GM19463 (cell line): ENCODE data around the gene ELAVL2.

Experiments used
- ATAC-seq: cut with Tn5 transposase; IDR thresholded peaks from one replicate; pipeline ENCODE4 v1.9.1; 2021; ENCODE audit warnings: mild to moderate bottlenecking, moderate library complexity; ENCODE audit not compliant: unreplicated experiment

The ELAVL2 gene

DNA sequence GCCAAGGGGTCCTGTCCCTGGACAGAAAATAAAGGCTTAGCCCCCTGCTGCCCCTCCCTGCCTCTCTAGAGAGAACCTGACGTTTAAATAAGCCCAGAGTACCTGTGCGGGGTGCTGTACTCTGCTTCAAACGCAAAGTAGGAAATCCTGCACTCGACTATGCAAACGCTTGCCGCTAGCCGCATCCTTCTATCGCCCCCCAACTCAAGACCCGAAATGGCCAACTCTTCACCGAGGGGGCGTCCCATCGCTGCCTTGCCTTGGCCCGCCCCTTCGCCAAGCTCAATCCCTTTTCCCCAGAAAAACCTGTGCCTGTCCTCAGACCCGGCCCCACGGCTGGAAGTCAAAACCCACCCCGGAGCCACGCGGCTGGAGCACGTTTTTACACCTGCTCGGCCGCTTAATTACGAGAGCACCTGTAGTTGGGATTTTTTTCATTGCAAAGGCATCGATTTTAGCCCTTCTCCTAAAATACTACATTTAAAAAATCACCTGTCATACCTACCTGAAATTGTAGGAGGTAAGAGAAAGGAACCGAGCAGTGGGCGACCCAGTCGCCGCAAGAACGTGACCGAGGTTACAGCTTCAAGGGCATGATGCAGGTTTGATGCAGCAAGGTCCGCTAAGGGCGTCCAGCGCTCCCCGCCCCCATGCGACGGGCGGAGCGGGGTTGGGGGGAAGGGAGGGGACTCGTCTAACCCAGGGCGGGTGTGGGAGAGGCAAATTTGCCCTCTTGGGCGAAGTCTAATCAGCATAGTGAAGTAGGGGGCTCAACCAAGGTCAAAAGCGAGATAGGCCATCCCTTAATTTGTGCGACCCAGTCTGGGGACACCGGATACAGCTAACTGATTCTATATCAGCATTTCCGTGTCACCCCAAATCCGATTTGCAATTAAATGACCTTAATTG lies 3.5 kb downstream of the ELAVL2 start:
- ATAC-seq: no peak

DNA sequence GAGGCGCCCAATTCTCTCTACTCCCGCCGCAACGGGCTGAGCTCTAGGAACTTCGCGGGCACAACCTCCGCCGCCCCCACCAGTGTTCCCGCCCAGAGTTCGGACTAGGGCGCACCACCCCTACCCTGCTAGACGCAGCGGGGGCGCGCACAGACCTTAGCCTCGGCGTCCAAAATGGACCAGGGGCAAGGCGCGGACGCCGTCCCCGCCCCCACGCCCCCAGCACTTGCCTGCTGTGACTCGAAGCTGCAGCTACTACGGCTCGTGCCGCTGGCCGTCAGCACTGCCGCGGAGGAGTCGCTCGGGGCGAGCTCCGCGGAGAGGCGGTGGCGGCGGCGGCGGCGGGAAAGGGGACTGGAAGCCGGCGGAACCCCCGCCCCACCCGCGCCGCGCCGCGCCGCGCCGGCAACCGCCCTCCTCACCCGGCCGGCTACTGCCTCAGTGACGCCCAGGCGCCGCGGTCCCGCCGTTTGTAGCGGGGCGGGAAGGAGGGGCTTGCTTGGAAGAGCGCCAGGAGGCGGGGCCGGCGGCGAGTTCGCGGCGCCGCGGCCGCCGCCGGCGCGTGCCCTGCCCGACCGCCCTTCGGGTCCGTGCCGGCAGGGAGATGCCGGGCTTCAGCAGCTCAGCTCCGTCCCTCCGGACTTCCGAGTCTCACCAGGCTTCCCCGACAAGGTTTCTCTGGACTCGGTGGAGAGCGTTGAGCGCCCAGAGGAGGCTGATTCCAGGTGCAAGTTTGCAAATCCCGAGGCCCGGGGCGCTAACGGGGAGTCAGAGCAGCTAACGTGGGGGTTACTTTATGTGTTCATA lies 4.5 kb downstream of the ELAVL2 start:
- no peak for ATAC-seq

DNA sequence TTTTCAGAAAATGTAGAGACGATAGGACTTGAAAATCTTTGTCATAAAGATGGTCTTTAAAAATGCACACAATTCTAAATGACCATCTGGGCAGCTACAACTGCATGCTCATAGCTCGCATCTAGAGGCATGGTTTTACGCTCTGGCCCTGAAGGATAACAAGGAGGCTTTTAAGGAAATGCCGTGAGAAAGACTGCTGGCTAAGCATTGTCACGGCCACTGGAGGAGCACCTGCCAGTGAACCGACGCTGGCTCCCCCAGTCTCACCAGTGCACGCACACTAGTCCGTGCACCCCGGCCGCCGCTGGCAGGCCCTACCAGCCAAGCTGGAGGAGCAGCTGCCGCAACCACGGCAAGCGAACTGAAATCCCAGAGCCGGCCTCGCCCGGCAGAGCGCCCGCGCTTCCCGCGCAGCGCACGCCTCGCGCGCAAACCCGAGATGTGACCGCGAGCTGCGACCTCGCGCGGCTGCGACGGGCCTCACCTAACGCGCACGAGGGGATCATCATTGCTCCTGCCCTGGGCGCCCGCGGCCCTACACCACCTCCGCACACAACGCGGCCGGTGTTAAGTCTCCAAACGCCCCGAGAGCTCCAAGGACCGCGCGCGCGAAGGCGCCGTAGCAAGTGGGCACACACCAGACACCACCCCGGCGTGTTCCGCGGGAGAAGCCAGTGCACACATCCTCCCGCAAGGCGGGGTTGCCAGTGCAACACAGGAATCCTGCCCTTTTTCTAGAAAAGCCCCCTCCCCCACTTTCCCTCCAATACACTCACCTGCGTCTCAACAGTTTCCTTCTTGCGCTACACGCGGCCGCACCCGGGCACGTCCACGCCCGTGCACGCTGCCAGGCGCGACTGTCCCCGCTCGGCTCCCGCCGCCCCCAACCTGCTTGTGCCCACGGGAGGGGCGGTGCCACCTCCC lies 5.3 kb downstream of the ELAVL2 start:
- no peak for ATAC-seq

DNA sequence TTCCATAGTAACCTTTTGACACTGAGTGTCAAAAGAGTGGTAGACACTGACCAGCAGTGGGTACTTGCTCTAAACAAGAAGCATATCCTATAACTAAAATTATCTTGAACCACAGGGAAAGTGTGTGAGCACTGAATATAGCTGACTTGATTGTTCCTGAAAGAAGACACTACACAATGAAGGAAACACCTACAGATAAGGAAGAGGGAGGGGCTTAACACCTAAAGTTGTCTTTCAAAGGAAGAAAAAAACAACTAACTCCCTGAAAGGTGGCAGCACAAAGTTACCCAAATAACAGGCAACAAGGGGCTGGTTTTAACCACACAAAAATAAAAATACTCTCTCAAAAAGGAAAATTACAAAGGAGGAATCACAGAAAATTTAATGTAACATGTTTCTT lies 6.6 kb downstream of the ELAVL2 start:
- no peak for ATAC-seq

DNA sequence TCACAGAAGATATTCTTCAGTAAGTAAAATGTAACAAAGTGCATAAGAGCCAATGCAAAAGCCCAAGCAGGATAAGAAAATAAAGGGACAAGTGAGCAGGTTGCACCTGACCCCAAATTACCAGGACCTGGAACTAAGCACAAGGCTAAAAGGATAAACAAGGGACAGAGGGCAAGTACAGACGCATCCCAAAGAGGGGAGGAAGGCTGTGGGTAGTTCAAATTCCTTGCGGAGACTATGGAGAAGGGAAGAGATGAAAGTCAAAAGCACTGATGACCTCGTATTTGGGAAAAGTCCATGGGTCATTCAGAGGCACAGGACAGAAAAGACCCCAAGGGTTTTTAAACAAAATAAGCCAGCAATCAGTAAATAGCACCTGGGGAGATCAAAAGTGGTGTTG lies 11.8 kb downstream of the ELAVL2 start:
- no peak for ATAC-seq

DNA sequence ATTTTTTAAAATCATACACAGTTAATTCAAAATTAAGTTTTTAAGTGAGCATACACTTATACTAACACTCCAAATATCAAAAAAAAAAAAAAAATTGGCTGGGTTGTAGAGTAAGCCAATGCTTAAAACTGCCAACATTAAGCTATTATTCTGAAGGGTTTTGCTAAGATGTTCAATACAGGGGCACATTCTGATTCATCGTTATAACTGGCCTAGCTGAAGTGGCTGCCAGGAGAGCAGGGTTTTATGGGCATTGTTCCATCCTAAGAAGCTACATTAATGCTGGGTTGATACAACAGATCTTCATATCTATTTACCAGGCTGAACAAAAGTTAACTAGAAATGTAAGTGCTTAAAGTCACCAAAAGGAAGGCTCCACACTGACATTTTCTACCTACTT lies 13.4 kb downstream of the ELAVL2 start:
- ATAC-seq: no peak

DNA sequence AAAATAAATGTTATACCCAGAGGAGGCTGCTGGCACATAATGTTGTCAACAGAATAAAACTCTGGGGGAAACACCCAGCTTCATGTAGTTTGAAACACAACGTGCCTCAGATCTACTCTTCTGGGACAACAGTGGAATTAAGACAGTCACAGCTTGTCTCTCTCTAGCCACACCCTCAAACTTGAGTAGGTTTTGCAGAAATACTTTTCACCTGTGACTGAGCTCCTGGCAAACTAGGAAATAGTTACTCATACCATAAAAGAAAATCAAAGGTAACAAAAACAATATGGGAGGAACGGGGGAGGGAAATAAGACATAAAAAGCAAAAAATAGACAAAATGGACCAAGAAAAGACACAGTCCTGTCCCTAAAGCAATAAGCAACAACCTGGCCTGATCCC lies 14.4 kb downstream of the ELAVL2 start:
- ATAC-seq: no peak

DNA sequence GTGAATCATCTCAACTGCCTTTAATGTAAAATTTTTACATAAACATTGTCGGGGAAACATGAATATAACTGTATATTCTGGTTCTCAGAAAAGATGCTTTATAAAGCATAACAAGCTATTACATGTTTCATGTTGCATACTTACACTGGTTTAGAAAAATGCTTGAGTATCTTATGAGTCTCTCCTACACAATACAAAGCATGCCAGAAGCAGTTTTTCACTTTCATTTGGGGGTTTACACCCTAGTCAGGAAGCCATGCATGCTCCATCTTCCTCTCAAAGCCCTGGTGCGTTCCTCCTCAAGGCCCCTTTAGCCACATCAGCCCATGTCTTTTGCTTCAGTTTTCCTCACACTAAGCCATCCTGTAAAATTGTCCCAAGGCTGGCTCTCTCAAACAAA lies 22.8 kb downstream of the ELAVL2 start:
- ATAC-seq: no peak

DNA sequence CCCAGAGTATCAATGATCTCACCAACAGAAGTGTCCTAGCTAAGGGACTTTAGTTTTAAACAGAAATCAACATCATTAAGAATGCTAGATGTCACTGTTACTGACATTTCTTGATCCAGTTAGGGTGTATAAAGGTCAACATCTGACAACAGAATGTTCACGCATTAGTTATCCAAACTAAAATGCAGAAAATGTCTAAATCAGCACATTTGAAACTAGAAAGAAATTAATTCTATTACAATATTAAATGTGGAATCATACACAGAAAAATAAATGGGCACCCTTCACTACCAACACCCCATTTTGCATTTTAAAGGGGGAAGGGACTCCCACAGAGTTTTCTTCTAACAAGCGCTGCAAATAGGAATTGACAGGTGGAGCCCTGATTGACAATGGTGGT lies 24.5 kb downstream of the ELAVL2 start:
- ATAC-seq: no peak

DNA sequence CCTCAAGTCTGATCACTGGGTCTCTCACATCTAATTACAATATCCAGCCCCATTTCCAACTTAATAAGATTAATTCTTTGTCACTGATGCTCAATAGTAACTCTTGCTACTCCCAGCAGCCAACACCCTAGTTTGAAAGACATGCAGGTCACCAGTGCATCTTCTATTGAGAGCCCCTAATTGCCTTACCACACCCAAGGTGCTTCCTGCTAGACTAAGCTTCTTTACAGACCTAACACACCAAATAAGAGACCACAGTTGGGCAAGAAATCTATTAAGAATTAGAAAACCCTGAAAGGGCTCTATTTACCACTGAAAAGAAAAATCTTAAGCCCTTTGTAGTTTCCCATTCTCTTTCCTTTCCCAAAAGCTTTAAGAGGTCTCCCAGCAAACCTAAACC lies 26.5 kb downstream of the ELAVL2 start:
- ATAC-seq: no peak

DNA sequence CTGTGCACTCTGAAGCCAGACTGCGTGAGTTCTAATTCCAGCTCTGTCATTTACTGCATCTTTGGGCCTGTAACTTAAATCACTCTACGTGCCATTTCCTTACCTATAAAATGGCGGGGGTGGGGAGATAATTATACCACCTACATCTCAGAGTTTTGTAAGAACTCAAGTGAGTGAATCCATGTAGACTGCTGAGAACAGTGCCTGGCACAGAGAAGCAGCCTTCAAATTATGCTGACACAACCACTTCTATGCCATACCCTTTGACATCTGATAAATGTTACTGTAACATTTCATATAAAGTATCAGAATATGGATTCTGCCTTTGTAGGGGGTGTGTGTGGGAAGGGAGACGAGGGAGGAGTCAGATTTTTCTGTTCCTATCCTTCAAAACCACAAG lies 27.7 kb downstream of the ELAVL2 start:
- no peak for ATAC-seq

DNA sequence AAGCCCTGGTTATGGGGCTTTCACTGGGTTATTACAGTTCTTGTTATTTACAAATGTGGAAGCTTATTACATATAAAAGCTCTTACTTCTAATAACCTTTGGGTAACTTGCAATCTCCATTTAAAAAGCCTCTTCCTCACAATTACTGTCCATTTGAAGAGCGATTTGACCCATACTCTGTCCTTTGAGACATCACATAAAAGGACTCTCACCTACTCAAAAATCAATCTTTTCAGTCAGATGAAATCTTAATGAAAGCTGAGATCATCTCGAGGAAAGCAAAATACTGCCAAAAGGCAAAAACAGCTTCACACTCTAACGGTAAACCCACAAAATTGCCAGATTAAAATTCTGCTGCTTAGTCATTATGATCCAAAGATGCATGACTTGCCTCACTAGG lies 29.8 kb downstream of the ELAVL2 start:
- no peak for ATAC-seq

DNA sequence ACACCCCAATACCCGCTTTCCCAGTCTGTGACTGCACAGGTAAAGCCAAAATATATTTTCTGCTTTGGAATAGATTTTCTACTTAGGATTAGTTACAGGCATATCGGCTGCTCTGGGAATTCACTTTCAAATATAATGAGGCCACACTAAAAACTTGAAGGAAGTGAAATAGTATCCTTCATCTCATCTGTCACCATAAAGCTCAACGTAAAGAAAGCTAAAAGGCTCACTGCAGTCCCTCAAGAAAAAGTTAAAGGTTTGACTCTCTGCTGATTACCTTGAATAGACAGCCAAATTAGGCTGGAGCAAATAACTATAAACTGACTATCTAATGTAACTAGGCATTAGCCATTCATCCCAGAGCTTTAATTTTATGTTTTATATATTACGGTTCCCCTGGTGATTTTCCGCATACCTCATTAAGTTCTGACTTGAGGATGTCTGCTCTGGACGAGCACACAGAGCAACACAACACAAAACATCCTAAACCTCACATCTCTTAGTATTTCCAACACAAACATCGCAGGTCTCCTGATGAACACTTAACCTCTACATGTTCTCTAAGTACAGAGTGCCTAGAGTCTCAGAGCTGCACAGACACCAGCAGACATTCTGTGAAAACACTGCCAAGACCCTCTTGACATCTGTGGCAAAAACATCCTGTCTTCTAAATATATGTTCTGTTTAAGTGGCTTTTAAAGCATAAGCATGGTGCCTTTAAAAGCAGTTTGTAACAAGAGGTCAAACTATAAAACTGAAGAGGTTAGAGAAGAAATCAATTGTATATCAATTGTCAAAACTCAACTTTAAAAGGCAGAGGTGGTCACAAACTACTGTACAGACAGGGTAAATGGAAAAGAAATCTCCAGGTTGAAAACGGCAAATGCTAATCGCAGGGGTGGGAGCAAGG lies 35.4 kb downstream of the ELAVL2 start:
- no peak for ATAC-seq

DNA sequence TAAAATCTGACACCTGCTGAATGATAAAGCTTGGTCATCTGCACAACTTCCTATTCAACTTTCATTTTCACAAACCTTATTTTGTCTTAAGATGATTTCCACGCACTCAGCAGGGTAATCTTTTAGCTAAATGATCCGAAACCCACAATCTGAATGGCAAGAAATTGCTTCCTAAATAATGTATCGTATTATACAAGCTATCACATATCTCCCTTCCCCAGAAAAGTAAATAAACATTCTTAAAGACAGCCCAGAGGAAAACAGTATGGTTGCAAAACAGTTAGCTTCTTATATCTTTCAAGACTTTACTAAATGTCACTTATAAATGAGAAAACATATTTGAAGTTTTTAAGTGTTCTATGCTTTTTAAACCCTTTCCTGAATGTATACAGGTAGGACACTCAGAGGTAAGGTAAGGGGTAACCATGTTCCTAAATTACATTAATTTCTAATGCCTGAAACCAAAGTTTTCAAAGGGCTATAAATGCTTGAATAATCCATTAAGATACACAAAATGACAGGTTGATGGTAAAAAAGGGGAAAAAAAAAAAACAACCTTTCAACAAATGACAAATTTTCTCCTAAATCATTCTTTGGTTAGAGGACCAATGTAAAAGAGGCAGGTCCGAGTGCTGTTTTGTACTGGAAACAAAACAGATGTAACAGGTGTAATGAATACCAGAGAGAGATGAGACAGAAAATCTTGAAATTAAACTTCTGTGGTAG lies 36.3 kb downstream of the ELAVL2 start:
- no peak for ATAC-seq

DNA sequence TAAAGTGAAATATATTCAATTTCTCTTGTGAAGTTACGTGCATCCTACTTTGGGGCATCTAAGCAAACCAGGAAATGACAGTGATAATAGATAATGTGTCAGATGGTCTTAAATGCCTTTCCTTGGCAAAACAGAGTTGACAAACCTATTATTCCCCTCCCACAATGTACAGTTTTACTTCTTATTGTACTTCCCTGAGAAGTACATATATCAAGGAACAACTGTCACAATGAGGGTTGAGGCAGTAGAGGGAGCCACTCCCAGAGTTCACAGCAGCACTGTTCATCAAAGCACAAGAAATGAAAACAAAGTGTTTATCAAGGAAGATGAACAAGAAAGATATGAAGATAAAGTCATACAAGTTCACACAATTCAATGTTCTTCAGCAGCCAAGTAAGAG lies 41.1 kb downstream of the ELAVL2 start:
- ATAC-seq: no peak

DNA sequence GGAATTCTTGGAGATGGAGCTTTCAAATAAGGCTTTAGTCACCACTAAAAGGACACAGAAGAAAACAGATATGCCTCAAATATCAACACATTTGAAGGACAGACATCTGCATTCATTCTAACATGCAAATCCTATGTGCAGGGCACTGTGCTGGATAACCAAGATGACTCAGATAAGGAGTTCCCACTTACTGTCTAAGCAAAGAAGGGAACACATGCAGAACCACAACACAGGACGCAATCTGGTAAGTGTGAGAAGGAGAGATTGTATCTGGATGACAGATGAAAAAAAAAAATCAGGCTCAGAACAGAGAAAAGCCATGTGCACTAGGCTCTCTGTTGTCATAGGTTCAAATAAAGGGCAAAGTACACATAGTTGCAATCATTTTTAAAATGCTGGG lies 42.5 kb downstream of the ELAVL2 start:
- ATAC-seq: no peak

DNA sequence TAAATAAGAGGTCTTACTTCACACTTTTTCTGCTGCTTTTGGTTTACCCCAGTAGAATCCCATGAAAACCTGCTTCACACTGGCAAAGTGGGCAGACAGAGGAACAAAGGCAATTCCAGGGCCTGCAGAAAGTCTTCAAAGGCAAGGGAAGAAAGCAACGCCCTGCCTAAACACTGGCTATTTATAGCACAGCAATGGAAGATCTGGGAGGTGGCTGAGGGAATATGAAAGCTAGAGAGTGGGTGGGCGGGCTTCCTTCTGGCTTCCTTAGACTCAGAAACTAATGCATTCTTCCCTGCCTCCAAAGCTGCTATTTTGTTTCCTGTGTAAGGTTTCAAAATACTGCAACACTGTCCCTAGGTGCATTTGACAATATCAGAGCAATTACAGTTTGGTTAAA lies 46.8 kb downstream of the ELAVL2 start:
- ATAC-seq: no peak

DNA sequence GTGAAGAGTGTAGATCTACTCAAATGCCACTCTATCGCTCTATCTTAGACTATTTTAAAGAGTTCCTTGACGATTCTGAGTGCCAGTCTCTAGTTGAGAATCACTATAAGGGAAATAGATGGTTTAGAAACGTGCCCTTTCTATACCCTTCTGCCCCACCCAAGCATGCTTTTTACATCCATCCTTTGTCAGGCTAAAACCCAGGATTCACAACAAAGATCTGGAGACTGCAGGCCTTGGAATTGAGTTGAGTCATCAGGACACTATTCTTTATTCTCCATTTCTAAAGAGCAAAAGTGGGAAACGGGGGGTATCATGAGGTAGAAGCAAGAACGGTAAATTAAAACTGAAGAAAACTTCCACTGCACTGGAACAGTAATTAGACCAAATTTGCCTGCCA lies 48.7 kb downstream of the ELAVL2 start:
- no peak for ATAC-seq

DNA sequence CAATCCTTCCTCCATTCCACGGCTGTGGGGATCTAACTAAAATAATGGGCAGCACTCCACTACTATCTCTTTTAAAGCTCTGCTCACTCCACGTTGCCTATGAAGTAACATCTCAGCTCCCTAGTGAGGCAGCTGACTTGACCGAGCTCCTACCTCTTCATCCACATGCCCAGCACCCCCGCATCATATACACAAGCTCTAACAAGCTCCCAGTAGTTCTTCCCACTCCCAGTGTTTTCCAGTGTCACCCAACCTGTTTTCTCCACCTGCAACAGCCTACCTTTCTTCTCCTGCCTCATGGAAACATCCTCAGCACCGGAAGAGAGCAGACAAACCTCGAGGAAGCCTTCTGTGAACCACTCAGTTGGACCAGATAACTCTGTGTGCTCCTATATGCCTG lies 50.5 kb downstream of the ELAVL2 start:
- no peak for ATAC-seq
